ENCODE measurements around the gene FOXR1.
A peak's percentile ranks its signal among the peaks of the same experiment; 100 is the strongest.

- TF ChIP-seq POLR2A (IDR thresholded peaks at IDR 0.05; ENCODE audit: low read length), result peak; percentile 32
- TF ChIP-seq GATA1 (IDR thresholded peaks at IDR 0.05; ENCODE audit: low read depth, low read length), result no peak
Measured at GRCh38 chr11:118928101-118928869, 43.3 kb upstream of the FOXR1 start.

Data from erythroblast (primary cell).